Duodenal mucosa (tissue), 2 donors: ENCODE measurements around the gene ULBP3.

Experiments used
- H3K27ac ChIP-seq: one replicate; pipeline ENCODE4 v1.7.0; 2013; ENCODE audit warnings: low read depth, low read length
- H3K27me3 ChIP-seq, 2 donors: one replicate each; pipeline ENCODE4 v1.7.0; 2013; ENCODE audit warnings: low read length in 2 of 2, control low read depth in 1 of 2; ENCODE audit not compliant: insufficient read depth in 2 of 2, control insufficient read depth in 1 of 2
- H3K36me3 ChIP-seq, 2 donors: one replicate each; pipeline ENCODE4 v1.7.0; 2013; ENCODE audit warnings: low read length in 2 of 2, control low read depth in 1 of 2; ENCODE audit not compliant: insufficient read depth in 2 of 2, control insufficient read depth in 1 of 2
- H3K4me1 ChIP-seq, 2 donors: one replicate each; pipeline ENCODE4 v1.7.0; 2013; ENCODE audit warnings: low read length in 2 of 2, control low read depth in 1 of 2; ENCODE audit not compliant: insufficient read depth in 2 of 2, control insufficient read depth in 1 of 2
- H3K4me3 ChIP-seq, 2 donors: one replicate each; pipeline ENCODE4 v1.7.0; 2013; ENCODE audit warnings: low read length in 2 of 2, low read depth in 1 of 2
- H3K9ac ChIP-seq, 2 donors: one replicate each; pipeline ENCODE4 v1.7.0; 2013; ENCODE audit warnings: low read length in 2 of 2, low read depth in 1 of 2
- H3K9me3 ChIP-seq, 2 donors: one replicate each; pipeline ENCODE4 v1.7.0; 2013; ENCODE audit warnings: low read length in 2 of 2, control low read depth in 1 of 2; ENCODE audit not compliant: control insufficient read depth in 1 of 2

ULBP3 gene

DNA sequence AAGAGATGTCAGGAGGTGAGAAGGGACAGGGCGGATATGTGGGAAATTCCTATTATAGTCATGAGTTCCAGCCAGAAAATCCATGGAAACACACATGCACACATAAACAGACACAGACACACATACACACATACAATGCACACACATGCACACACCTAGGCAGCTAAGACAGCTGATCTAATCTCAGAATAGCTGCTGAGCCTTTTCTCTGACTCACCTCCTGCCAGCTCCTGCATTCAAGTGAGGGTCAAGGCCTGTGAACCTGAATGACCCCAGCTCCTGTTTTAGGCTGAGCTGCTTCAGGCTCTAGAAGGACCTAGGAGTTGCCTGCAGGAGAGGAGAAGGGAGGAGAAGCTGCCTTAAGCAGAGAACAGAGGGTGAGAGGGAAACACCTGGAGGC lies 22.0 kb downstream of the ULBP3 start:
- no peaks in the 10 kb centered on the region for H3K36me3 ChIP-seq
- H3K9me3 ChIP-seq, result no peaks in the 10 kb centered on the region
- no peak overlapping the region for H3K4me3 ChIP-seq
- H3K4me1 ChIP-seq, result no peaks in the 10 kb centered on the region
- peaks cover 6 to 8% of the 10 kb centered on the region in 2 donors for H3K27me3 ChIP-seq
- no peak overlapping the region for H3K27ac ChIP-seq
- H3K9ac ChIP-seq, result no peak overlapping the region

GRCh38 chr6:150044621-150045145 lies 24.2 kb downstream of the ULBP3 start:
- H3K27me3 ChIP-seq, result peaks cover 14 to 20% of the 10 kb centered on the region in 2 donors
- H3K27ac ChIP-seq, result no peak overlapping the region
- no peaks in the 10 kb centered on the region for H3K36me3 ChIP-seq
- no peaks in the 10 kb centered on the region for H3K4me1 ChIP-seq
- H3K9me3 ChIP-seq, result no peaks in the 10 kb centered on the region
- no peak overlapping the region for H3K9ac ChIP-seq
- H3K4me3 ChIP-seq, result no peak overlapping the region

DNA sequence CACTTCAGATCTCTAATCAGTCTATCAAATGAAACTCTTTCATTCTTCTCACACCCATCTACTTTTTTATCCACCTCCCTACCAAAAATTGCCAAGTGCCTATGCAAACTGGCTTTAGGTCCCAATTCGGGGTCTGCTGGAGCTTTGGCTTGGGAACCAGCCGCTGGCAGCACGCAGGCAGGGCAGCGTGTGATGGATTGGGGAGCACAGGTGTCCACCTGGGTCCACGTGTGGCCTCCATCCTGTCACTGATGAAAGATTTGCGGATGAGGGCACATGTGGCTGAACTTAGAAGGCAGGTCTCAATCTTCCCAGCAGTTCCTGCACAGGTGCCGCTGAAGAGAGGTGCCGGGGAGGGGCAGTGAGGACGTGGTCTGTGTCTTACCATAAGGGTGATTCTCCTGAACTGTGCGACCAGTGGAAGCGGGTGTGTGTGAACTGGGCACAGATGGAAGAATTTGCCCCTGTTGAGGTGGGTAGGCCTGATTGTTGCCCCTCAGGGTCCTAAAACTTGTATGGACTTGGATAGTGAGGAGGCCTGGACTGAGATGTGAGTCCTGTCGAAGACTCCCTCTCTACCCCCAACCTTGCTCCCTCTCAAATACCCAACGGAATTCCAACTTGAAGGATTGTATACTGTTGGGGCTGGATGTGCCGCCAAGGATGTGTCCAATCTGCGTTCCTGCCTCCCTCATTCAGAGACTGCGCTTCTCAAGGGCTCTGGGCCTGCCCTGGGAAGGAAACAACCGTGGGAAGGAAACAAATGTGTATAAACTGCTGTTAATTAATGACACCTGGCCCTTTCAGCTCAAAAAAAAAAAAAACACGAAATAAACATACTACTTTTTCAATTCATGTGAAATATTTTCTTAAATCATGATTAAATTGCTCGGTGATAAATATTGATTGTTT lies 25.2 kb downstream of the ULBP3 start:
- no peak overlapping the region for H3K9ac ChIP-seq
- peaks cover 23 to 29% of the 10 kb centered on the region in 2 donors for H3K27me3 ChIP-seq
- H3K4me1 ChIP-seq, result no peaks in the 10 kb centered on the region
- no peak overlapping the region for H3K4me3 ChIP-seq
- H3K9me3 ChIP-seq, result no peaks in the 10 kb centered on the region
- no peaks in the 10 kb centered on the region for H3K36me3 ChIP-seq
- H3K27ac ChIP-seq, result no peak overlapping the region

DNA sequence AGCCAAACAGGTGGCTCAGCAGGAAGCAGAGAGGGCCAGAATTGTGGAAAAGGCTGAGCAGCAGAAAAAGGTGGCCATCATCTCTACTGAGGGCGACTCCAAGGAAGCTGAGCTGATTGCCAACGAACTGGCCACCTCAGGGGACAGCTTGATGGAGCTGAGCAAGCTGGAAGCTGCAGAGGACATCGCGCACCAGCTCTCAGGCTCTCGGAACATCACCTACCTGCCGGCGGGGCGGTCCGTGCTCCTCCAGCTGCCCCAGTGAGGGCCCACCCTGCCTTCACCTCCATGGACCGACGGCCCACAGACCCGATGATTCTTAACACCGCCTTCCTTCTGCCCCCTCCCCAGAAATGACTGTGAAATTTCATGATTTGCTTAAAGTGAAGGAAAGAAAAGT lies 25.8 kb downstream of the ULBP3 start:
- no peaks in the 10 kb centered on the region for H3K36me3 ChIP-seq
- no peak overlapping the region for H3K27ac ChIP-seq
- H3K27me3 ChIP-seq, result peaks cover 30 to 36% of the 10 kb centered on the region in 2 donors
- no peaks in the 10 kb centered on the region for H3K9me3 ChIP-seq
- H3K4me3 ChIP-seq, result no peak overlapping the region
- no peaks in the 10 kb centered on the region for H3K4me1 ChIP-seq
- H3K9ac ChIP-seq, result no peak overlapping the region

- H3K27ac ChIP-seq, result no peak overlapping the region
- no peak overlapping the region for H3K4me3 ChIP-seq
- no peaks in the 10 kb centered on the region for H3K9me3 ChIP-seq
- no peak overlapping the region for H3K9ac ChIP-seq
- peaks cover 54 to 65% of the 10 kb centered on the region in 2 donors for H3K27me3 ChIP-seq
- H3K36me3 ChIP-seq, result no peaks in the 10 kb centered on the region
- peaks cover 0 to 9% of the 10 kb centered on the region in 2 donors for H3K4me1 ChIP-seq
These were observed 30.5 kb downstream of the ULBP3 start for GRCh38 chr6:150038202-150039062.

- Histone ChIP-seq H3K36me3 (no peaks in the 10 kb centered on the region), H3K4me1 (peaks cover 0 to 9% of the 10 kb centered on the region in 2 donors), H3K9ac (no peak overlapping the region), H3K27me3 (peaks cover 59 to 62% of the 10 kb centered on the region in 2 donors), H3K9me3 (no peaks in the 10 kb centered on the region), H3K27ac (no peak overlapping the region), H3K4me3 (peak overlapping the region in 1 of 2 donors; percentile 16)
These were observed 31.3 kb downstream of the ULBP3 start for GRCh38 chr6:150037526-150038201.

DNA sequence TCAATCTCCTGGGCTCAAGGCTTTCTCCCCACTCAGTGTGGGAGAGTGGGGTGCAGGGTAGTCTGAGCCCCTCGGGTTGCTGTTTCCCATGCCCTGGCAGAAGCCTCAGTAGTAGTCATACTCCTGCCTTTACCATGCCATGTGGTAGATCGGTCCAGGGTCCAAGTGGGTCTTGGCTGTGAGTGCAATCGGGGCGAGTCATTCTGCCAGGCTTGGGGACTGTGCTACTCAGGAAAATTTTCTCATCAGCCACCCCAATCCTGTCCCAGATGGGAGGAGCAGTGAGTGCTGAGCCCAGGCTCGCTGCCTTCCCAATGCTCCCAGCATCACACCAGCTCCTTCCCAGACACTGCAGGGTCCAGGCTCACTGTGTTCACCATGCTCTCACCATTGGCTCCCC lies 32.8 kb downstream of the ULBP3 start:
- Histone ChIP-seq H3K4me3 (no peak overlapping the region), H3K27ac (no peak overlapping the region), H3K27me3 (peaks cover 59 to 61% of the 10 kb centered on the region in 2 donors), H3K9ac (no peak overlapping the region), H3K4me1 (peaks cover 0 to 9% of the 10 kb centered on the region in 2 donors), H3K36me3 (no peaks in the 10 kb centered on the region), H3K9me3 (no peaks in the 10 kb centered on the region)

DNA sequence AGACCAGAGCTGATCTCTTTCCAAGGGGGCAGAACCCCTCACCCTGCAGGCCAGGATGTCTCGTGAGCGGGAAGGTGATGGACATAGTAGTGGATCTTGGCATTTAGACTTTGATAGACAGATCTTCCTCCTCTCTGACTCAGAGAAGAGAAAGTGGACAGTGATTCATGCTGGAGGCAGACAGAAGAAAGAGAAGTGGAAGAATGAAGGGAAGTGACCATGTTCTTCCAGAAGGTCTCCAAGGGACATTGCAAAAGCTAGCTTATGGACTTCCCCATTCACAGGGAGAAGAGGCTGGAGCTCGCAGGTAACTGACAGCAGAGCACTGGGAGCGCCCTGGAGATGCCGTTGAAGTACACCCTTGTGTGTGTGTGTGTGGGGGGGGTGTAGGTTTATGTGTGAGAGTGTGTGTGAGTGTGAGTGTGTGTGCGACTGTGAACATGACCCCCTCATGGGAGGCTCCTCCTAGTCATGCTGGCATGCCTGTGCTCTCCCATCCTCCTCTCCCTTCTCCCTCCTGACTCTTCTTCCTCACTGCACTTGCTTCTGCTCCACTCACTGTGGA lies 35.6 kb downstream of the ULBP3 start:
- no peaks in the 10 kb centered on the region for H3K36me3 ChIP-seq
- H3K9ac ChIP-seq, result no peak overlapping the region
- no peak overlapping the region for H3K27ac ChIP-seq
- no peaks in the 10 kb centered on the region for H3K9me3 ChIP-seq
- H3K4me1 ChIP-seq, result peaks cover 0 to 9% of the 10 kb centered on the region in 2 donors
- H3K27me3 ChIP-seq, result peaks cover 36 to 38% of the 10 kb centered on the region in 2 donors
- H3K4me3 ChIP-seq, result no peak overlapping the region

DNA sequence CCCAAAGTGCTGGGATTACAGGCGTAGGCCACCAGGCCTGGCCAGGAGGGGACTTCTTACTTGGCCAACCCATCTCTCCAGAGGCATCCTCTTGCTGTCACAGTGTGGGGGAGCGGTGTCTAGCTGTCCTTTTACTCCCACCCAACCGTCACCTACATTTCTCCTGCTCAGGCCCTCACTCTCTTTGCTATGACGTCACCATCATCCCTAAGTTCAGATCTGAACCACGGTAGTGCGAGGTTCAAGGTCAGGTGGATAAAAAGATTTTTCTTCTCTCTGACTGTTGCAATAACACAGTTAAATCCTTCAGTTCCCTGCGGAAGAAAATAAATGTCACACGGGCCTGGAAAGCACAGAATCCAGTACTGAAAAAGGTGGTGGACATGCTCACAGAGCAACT lies 36.3 kb downstream of the ULBP3 start:
- Histone ChIP-seq H3K9ac (no peak overlapping the region), H3K27me3 (peaks cover 36 to 38% of the 10 kb centered on the region in 2 donors), H3K36me3 (no peaks in the 10 kb centered on the region), H3K4me1 (peaks cover 0 to 5% of the 10 kb centered on the region in 2 donors), H3K4me3 (no peak overlapping the region), H3K27ac (no peak overlapping the region), H3K9me3 (no peaks in the 10 kb centered on the region)
